Renal cortex interstitium (tissue), 11 donors: Measurements from ENCODE around the gene COG7. TPM values are rescaled to one million over a fixed set of nuclear protein-coding genes. Genes with fewer than 3 reads are reported as not detected.
"Not testable (repeated sequence)": the region's sequence is repeated elsewhere in the genome, so short reads cannot be mapped to it uniquely, and the experiment has no call there.

Experiments used
- DNase-seq, 11 donors: peaks; one replicate each; pipeline ENCODE4 v3.0.0-alpha.2; 2013; ENCODE audit warnings: low read depth in 9 of 11, low spot score in 4 of 11; ENCODE audit errors: extremely low read depth in 1 of 11
- polyA plus RNA-seq, 3 donors: library from polyadenylated mRNA; unstranded; fragments of 120-200 nt; gene quantifications; one replicate each; pipeline ENCODE4 v1.2.1, GENCODE V29; 2013; ENCODE audit not compliant: insufficient read length in 3 of 3

COG7 gene
- polyA plus RNA-seq, 3 donors, result 23.7 to 42.1 (median 26.2) TPM

- no peak for DNase-seq
Measured at GRCh38 chr16:23432176-23433128, 20.5 kb downstream of the COG7 start.

- DNase-seq, result no peak
Measured at GRCh38 chr16:23428351-23428750, 24.6 kb downstream of the COG7 start.

- peak in 3 of 11 donors; percentile 13 to 29 (median 28) for DNase-seq
Measured at GRCh38 chr16:23424292-23424958, 28.6 kb downstream of the COG7 start.

- DNase-seq, result peak in 1 of 11 donors; percentile 62
Measured at GRCh38 chr16:23423496-23424049, 29.4 kb downstream of the COG7 start.

GRCh38 chr16:23420011-23420410 is 33.0 kb downstream of the COG7 start:
- DNase-seq, result no peak

- DNase-seq, result no peak
Measured at GRCh38 chr16:23416816-23417215, 36.2 kb downstream of the COG7 start.

GRCh38 chr16:23414731-23415130 is 38.3 kb downstream of the COG7 start:
- no peak for DNase-seq

- DNase-seq, result no peak
Measured at GRCh38 chr16:23410176-23410575, 42.8 kb downstream of the COG7 start.

GRCh38 chr16:23409522-23409921 is 43.5 kb downstream of the COG7 start:
- no peak for DNase-seq

GRCh38 chr16:23408823-23409298 is 44.1 kb downstream of the COG7 start:
- no peak for DNase-seq

- no peak for DNase-seq
Measured at GRCh38 chr16:23408242-23408822, 44.7 kb downstream of the COG7 start.

- no peak for DNase-seq
Measured at GRCh38 chr16:23407436-23408127, 45.4 kb downstream of the COG7 start.

GRCh38 chr16:23406546-23407240 is 46.3 kb downstream of the COG7 start:
- DNase-seq, result no peak

GRCh38 chr16:23406024-23406423 is 47.0 kb downstream of the COG7 start:
- no peak for DNase-seq

GRCh38 chr16:23403547-23403946 is 49.4 kb downstream of the COG7 start:
- DNase-seq, result no peak

GRCh38 chr16:23402100-23402499 is 50.9 kb downstream of the COG7 start:
- no peak for DNase-seq

GRCh38 chr16:23401139-23401538 is 51.9 kb downstream of the COG7 start:
- no peak for DNase-seq

- not testable (repeated sequence) for DNase-seq
Measured at GRCh38 chr16:23400447-23400846, 52.5 kb downstream of the COG7 start.
